ENCODE measurements around the gene RASIP1.

Gene RASIP1

DNA sequence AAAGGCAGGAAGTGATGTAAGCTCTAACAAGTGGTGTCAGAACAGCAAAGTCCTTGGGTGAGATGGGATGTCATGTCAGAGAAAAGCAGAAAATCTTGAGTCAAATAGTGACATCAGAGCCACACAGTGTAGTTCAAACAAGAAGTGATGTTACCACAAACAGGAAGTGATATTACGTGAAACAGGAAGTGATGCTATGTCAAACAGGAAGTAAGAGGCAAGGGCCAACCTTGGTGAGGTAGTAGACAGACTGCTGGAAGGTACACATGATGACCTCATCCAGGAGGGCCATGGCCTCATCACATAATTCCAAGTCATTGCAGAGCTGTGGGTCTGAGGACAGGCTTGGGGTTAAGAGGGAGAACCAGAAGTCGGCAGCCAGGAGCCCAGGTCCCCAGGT is 13.9 kb downstream of the RASIP1 start:
- no peaks in the 10 kb centered on the region for H3K27me3 ChIP-seq (ENCODE audit: insufficient read depth, low read length, poor library complexity, severe bottlenecking)
- TF ChIP-seq EZH2phosphoT487 (IDR thresholded peaks at IDR 0.05; ENCODE audit: borderline replicate concordance), result no peak
- TF ChIP-seq, protein P1, sequence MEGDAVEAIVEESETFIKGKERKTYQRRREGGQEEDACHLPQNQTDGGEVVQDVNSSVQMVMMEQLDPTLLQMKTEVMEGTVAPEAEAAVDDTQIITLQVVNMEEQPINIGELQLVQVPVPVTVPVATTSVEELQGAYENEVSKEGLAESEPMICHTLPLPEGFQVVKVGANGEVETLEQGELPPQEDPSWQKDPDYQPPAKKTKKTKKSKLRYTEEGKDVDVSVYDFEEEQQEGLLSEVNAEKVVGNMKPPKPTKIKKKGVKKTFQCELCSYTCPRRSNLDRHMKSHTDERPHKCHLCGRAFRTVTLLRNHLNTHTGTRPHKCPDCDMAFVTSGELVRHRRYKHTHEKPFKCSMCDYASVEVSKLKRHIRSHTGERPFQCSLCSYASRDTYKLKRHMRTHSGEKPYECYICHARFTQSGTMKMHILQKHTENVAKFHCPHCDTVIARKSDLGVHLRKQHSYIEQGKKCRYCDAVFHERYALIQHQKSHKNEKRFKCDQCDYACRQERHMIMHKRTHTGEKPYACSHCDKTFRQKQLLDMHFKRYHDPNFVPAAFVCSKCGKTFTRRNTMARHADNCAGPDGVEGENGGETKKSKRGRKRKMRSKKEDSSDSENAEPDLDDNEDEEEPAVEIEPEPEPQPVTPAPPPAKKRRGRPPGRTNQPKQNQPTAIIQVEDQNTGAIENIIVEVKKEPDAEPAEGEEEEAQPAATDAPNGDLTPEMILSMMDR (conservative IDR thresholded peaks at IDR 0.05; ENCODE audit: low read length), result no peak
- no peak overlapping the region for H3K4me3 ChIP-seq (ENCODE audit: low read length, poor library complexity, severe bottlenecking)
- no peak overlapping the region for H3K9ac ChIP-seq (ENCODE audit: low read depth, low read length, poor library complexity, severe bottlenecking)
- H4K20me1 ChIP-seq (ENCODE audit: insufficient read depth, low read length, poor library complexity, severe bottlenecking), result no peaks in the 10 kb centered on the region
- H2AFZ ChIP-seq (ENCODE audit: low read length), result 0 out of 2 replicates have a peak overlapping the region, but pooled peaks have one; percentile 24
- no peaks in the 10 kb centered on the region for H3K79me2 ChIP-seq (ENCODE audit: insufficient read depth, low read length)
- no peaks in the 10 kb centered on the region for H3K9me3 ChIP-seq (ENCODE audit: insufficient read depth, low read depth, low read length)
- peaks cover 16% of the 10 kb centered on the region for H3K4me1 ChIP-seq (ENCODE audit: insufficient read depth, low read length, poor library complexity, severe bottlenecking)
- H3K9me2 ChIP-seq (replicated peaks; ENCODE audit: low read depth, low read length), result no peaks in the 10 kb centered on the region
- no peak overlapping the region for H3K4me2 ChIP-seq (ENCODE audit: low read depth, low read length, poor library complexity, severe bottlenecking)
- H3F3A ChIP-seq (ENCODE audit: low read depth), result no peaks in the 10 kb centered on the region
- no peaks in the 10 kb centered on the region for H3K36me3 ChIP-seq (ENCODE audit: insufficient read depth, low read length)

DNA sequence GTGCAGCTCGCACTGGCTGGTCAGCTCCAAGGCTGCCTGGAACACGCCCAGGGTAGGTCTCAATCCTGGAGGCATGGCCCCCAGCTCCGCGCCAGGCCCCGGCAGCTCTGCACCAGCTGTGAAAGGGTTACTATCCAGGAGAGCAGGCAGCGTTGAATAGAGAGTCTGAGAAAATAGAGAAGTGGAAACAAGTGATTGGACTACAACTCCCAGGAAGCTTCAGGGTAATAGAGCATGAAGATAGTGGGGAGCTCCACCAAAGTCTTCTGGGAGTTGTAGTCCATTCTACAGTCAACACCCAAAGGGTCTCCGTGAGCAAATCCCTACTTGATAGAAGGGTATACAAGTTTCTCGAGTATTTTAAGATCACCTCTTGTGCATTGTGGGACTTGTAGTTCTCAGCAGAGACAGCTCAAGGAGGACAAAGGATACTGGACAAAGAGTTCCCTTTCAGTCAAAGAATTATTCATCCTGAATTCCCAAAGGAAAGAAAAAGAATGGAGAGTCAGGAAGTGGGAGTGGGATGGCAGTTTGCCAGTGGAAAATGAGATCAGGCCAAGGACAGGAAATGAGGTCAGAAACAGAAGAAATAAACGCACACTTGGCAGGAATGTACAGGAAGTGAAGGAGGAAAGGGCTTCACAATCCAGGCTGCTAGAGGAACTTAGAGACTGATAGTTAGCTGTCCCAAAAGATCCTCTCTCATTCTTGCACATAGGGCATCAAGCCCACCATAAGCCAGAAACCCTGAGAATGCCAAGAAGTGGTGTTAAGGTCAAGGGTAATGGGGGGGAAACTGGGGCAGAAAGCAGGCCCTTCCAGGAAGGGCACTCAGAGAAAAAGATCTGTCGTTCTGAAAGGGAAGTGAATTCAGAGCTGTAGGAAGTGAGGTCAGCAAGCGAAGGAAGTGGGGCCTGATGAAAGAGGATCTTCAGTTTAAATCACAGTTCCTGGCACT is 15.3 kb downstream of the RASIP1 start:
- no peaks in the 10 kb centered on the region for H3K27me3 ChIP-seq (ENCODE audit: insufficient read depth, low read length, poor library complexity, severe bottlenecking)
- peak overlapping the region; percentile 14 for H3K4me3 ChIP-seq (ENCODE audit: low read length, poor library complexity, severe bottlenecking)
- H3K79me2 ChIP-seq (ENCODE audit: insufficient read depth, low read length), result no peaks in the 10 kb centered on the region
- H2AFZ ChIP-seq (ENCODE audit: low read length), result peak overlapping the region; percentile 92
- TF ChIP-seq, protein P1 (conservative IDR thresholded peaks at IDR 0.05; ENCODE audit: low read length), result no peak
- TF ChIP-seq EZH2phosphoT487 (IDR thresholded peaks at IDR 0.05; ENCODE audit: borderline replicate concordance), result no peak
- H4K20me1 ChIP-seq (ENCODE audit: insufficient read depth, low read length, poor library complexity, severe bottlenecking), result no peaks in the 10 kb centered on the region
- peak overlapping the region; percentile 47 for H3K4me2 ChIP-seq (ENCODE audit: low read depth, low read length, poor library complexity, severe bottlenecking)
- peak overlapping the region; percentile 13 for H3K9ac ChIP-seq (ENCODE audit: low read depth, low read length, poor library complexity, severe bottlenecking)
- H3F3A ChIP-seq (ENCODE audit: low read depth), result no peaks in the 10 kb centered on the region
- H3K4me1 ChIP-seq (ENCODE audit: insufficient read depth, low read length, poor library complexity, severe bottlenecking), result peaks cover 19% of the 10 kb centered on the region
- no peaks in the 10 kb centered on the region for H3K9me2 ChIP-seq (replicated peaks; ENCODE audit: low read depth, low read length)
- no peaks in the 10 kb centered on the region for H3K36me3 ChIP-seq (ENCODE audit: insufficient read depth, low read length)
- H3K9me3 ChIP-seq (ENCODE audit: insufficient read depth, low read depth, low read length), result no peaks in the 10 kb centered on the region

DNA sequence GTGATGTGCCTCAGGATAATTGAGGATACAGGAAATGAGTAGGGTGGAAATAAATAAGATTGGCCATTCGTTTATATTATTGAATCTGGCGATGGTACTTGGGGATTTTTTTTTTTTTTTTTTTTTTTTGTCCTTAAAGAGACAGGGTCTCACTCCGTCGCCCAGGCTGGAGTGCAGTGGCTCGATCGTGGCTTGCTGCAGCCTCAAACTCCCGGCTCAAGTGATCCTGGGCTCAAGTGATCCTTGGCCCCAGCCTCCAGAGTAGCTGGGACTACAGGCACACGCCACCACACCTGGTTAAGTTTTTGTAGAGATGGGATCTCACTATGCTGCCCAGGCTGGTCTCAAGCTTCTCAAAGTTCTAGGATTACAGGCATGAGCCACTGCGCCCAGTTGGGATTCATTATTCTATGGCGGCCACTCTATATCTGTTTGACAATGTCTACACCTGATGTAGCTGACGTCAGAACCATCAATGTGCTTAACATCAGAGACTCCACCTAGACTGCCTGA is 18.2 kb downstream of the RASIP1 start:
- Histone ChIP-seq H3K4me1 (ENCODE audit: insufficient read depth, low read length, poor library complexity, severe bottlenecking) (peaks cover 19% of the 10 kb centered on the region), H3K27me3 (ENCODE audit: insufficient read depth, low read length, poor library complexity, severe bottlenecking) (no peaks in the 10 kb centered on the region), H3K36me3 (ENCODE audit: insufficient read depth, low read length) (no peaks in the 10 kb centered on the region), H3K4me2 (ENCODE audit: low read depth, low read length, poor library complexity, severe bottlenecking) (no peak overlapping the region), H3F3A (ENCODE audit: low read depth) (no peaks in the 10 kb centered on the region), H4K20me1 (ENCODE audit: insufficient read depth, low read length, poor library complexity, severe bottlenecking) (no peaks in the 10 kb centered on the region), H3K79me2 (ENCODE audit: insufficient read depth, low read length) (no peaks in the 10 kb centered on the region), H3K9ac (ENCODE audit: low read depth, low read length, poor library complexity, severe bottlenecking) (no peak overlapping the region), H3K9me3 (ENCODE audit: insufficient read depth, low read depth, low read length) (no peaks in the 10 kb centered on the region), H2AFZ (ENCODE audit: low read length) (no peak overlapping the region), H3K9me2 (replicated peaks; ENCODE audit: low read depth, low read length) (no peaks in the 10 kb centered on the region), H3K4me3 (ENCODE audit: low read length, poor library complexity, severe bottlenecking) (no peak overlapping the region)
- no peak for TF ChIP-seq EZH2phosphoT487 (IDR thresholded peaks at IDR 0.05; ENCODE audit: borderline replicate concordance)
- TF ChIP-seq, protein P1 (conservative IDR thresholded peaks at IDR 0.05; ENCODE audit: low read length), result no peak

Data from Loucy (cell line).